GM18870 (cell line): ENCODE results near the gene SAP30.
A peak's percentile ranks its signal among the peaks of the same experiment; 100 is the strongest.

Experiments
- ATAC-seq: cut with Tn5 transposase; IDR thresholded peaks from one replicate; pipeline ENCODE4 v1.9.1; 2021; ENCODE audit warnings: moderate library complexity; ENCODE audit not compliant: unreplicated experiment

Gene SAP30

GRCh38 chr4:173370477-173371291 is at the start of gene SAP30:
Gene SAP30 (plus strand): TSS chr4:173370954. CDS start chr4:173371183, 229 bp downstream.
- peak; percentile 56 for ATAC-seq

GRCh38 chr4:173325007-173325736 is 45.6 kb upstream of the SAP30 start:
- ATAC-seq = no peak

GRCh38 chr4:173328236-173328901 is 42.4 kb upstream of the SAP30 start:
- no peak for ATAC-seq

GRCh38 chr4:173330590-173330989 is 40.2 kb upstream of the SAP30 start:
- no peak for ATAC-seq

- ATAC-seq = no peak
These were observed 38.7 kb upstream of the SAP30 start for GRCh38 chr4:173332021-173332487.

GRCh38 chr4:173332963-173333657 is 37.6 kb upstream of the SAP30 start:
- no peak for ATAC-seq

- ATAC-seq = no peak
These were observed 37.1 kb upstream of the SAP30 start for GRCh38 chr4:173333658-173334084.

- peak; percentile 89 for ATAC-seq
These were observed 36.5 kb upstream of the SAP30 start, which contains the start of gene HMGB2 for GRCh38 chr4:173334085-173334890. Gene HMGB2 (minus strand): TSS chr4:173334358. CDS start chr4:173333649, 709 bp downstream.

- ATAC-seq = peak; percentile 28
These were observed 35.6 kb upstream of the SAP30 start for GRCh38 chr4:173334891-173335752.

GRCh38 chr4:173337463-173337862 is 33.3 kb upstream of the SAP30 start:
- no peak for ATAC-seq

GRCh38 chr4:173343832-173344397 is 26.8 kb upstream of the SAP30 start:
- ATAC-seq = no peak

GRCh38 chr4:173345648-173346047 is 25.1 kb upstream of the SAP30 start:
- ATAC-seq = no peak

- ATAC-seq = no peak
These were observed 24.7 kb upstream of the SAP30 start for GRCh38 chr4:173346074-173346473.

- no peak for ATAC-seq
These were observed 23.3 kb upstream of the SAP30 start for GRCh38 chr4:173347467-173347866.

GRCh38 chr4:173357939-173358338 is 12.8 kb upstream of the SAP30 start:
- no peak for ATAC-seq

GRCh38 chr4:173360587-173361221 is 10.1 kb upstream of the SAP30 start:
- no peak for ATAC-seq

- ATAC-seq = no peak
These were observed 8.1 kb upstream of the SAP30 start for GRCh38 chr4:173362666-173363065.

- no peak for ATAC-seq
These were observed 5.3 kb upstream of the SAP30 start for GRCh38 chr4:173365359-173365996.
